Activated CD4-positive, alpha-beta T cell treated with anti-CD3 and anti-CD28 coated beads for 36 hours (primary cell): ENCODE results near the gene TCERG1L. TPM values are rescaled to one million over a fixed set of nuclear protein-coding genes. Genes with fewer than 3 reads are reported as not detected.

Experiments used
- ATAC-seq: fragments of 200-7000 bp; cut with Tn5 transposase; one replicate; pipeline ENCODE4 v1.10.0; 2021; ENCODE audit warnings: mild to moderate bottlenecking, moderate library complexity
- CTCF ChIA-PET: fragments of 350-600 bp; sonication (Branson Sonifier 250); formaldehyde crosslinking; loops from one replicate; lab custom pipeline; 2021; ENCODE audit warnings: antibody characterized with exemption; lab: Charles Lee
- POLR2A ChIA-PET: fragments of 350-600 bp; sonication (Branson Sonifier 250); formaldehyde crosslinking; loops from one replicate; lab custom pipeline; 2021; ENCODE audit warnings: antibody characterized with exemption, inconsistent platforms; lab: Charles Lee
- DNase-seq: peaks from one replicate; pipeline ENCODE4 v3.0.0-alpha.2; 2020
- H3K27ac Mint-ChIP-seq: one replicate; pipeline ENCODE4 v1.8.0; 2021; ENCODE audit warnings: mixed read lengths
- H3K27me3 Mint-ChIP-seq: one replicate; pipeline ENCODE4 v1.8.0; 2021; ENCODE audit warnings: mixed read lengths
- H3K36me3 Mint-ChIP-seq: one replicate; pipeline ENCODE4 v1.8.0; 2021; ENCODE audit warnings: low read depth, mixed read lengths
- H3K4me1 Mint-ChIP-seq: one replicate; pipeline ENCODE4 v1.8.0; 2021; ENCODE audit warnings: mixed read lengths
- H3K4me3 Mint-ChIP-seq: one replicate; pipeline ENCODE4 v1.8.0; 2021; ENCODE audit warnings: mild to moderate bottlenecking, moderate library complexity, mixed read lengths
- H3K9me3 Mint-ChIP-seq: one replicate; pipeline ENCODE4 v1.8.0; 2021; ENCODE audit warnings: low read depth, mixed read lengths
- intact Hi-C, 2 experiments: fragments of 100-400 bp; cut with DNase I in 1 of 2; cut with micrococcal nuclease in 1 of 2; formaldehyde crosslinking; loops; one replicate each; pipeline versions ENCODE4 v1.14.2 to v1.15.1; 2022 to 2024; cut with DNase I, micrococcal nuclease
- total RNA-seq, 2 experiments: library from RNA; stranded (reverse); gene quantifications; one replicate each; pipeline ENCODE4 v1.2.3, GENCODE V29; 2021

TCERG1L gene
- total RNA-seq, 2 experiments from 2014 or later, result 0.05 to 0.21 TPM

DNA sequence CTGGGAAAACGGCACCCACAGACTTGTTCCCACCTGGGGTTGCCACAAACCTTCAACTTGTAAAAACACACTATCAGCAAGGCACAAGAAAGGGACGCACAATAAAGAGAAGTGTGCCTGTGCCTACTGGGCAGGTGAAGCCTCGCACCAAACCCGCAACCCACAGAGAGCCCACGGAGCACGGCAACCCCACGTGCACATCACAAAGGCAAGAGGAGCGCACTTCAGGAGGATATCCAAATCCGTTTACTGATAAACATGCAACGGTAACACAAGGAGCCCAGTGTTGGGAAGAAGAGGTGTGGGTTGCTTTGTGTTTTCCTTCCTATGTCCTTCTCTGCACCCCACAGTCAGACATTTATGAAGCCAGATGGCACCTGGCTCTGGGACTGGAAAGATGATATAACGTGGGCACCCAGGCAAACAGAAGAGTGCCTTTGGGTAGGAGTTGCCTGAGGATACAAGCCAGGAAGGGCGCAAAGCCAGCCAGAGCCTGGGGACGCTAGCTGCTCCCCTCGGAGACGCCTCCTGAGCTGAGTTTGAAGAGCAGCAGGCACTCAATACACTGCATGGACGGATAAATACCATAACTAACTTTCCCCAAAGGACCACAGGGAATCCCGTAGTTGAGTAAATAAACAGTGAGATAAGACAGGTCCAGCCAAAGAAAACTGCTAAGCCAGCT, 41.6 kb downstream of the TCERG1L start:
- Mint-ChIP-seq H3K27ac (no peak overlapping the region), H3K9me3 (no peaks in the 10 kb centered on the region), H3K4me1 (no peaks in the 10 kb centered on the region), H3K4me3 (no peak overlapping the region), H3K36me3 (no peaks in the 10 kb centered on the region), H3K27me3 (no peaks in the 10 kb centered on the region)
- POLR2A ChIA-PET, result interaction anchor here (0.7 kb wide), 1 partner anchor 50 kb away, joined by 3 read pairs; no protein-coding TSS in a partner anchor
- CTCF ChIA-PET, result no interaction called here
- ATAC-seq (no peak), DNase-seq (no peak)
- intact Hi-C loops, result no loop called here

DNA sequence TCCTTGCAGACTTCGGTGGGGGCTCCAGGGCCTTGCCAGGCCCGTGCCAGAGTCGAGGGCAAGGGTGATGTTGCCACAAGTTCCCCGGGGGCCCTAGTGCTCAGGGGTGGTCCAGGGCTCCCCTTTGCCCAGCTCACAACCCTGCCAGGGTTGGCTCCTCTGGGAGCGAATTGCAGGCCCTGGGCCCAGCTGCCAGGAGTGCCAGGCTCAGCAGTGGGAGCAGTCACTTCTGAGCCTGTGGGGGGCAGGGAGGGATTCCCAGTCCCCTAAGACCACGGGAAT, 43.8 kb downstream of the TCERG1L start:
- POLR2A ChIA-PET, result no interaction called here
- H3K36me3 Mint-ChIP-seq, result no peaks in the 10 kb centered on the region
- ATAC-seq (no peak), DNase-seq (no peak)
- no peak overlapping the region for H3K4me3 Mint-ChIP-seq
- no peaks in the 10 kb centered on the region for H3K9me3 Mint-ChIP-seq
- CTCF ChIA-PET, result interaction anchor here (0.8 kb wide), 1 partner anchor 12 kb away, joined by 3 read pairs; no protein-coding TSS in a partner anchor
- H3K27me3 Mint-ChIP-seq, result no peaks in the 10 kb centered on the region
- no peak overlapping the region for H3K27ac Mint-ChIP-seq
- intact Hi-C loops, result no loop called here
- H3K4me1 Mint-ChIP-seq, result no peaks in the 10 kb centered on the region

DNA sequence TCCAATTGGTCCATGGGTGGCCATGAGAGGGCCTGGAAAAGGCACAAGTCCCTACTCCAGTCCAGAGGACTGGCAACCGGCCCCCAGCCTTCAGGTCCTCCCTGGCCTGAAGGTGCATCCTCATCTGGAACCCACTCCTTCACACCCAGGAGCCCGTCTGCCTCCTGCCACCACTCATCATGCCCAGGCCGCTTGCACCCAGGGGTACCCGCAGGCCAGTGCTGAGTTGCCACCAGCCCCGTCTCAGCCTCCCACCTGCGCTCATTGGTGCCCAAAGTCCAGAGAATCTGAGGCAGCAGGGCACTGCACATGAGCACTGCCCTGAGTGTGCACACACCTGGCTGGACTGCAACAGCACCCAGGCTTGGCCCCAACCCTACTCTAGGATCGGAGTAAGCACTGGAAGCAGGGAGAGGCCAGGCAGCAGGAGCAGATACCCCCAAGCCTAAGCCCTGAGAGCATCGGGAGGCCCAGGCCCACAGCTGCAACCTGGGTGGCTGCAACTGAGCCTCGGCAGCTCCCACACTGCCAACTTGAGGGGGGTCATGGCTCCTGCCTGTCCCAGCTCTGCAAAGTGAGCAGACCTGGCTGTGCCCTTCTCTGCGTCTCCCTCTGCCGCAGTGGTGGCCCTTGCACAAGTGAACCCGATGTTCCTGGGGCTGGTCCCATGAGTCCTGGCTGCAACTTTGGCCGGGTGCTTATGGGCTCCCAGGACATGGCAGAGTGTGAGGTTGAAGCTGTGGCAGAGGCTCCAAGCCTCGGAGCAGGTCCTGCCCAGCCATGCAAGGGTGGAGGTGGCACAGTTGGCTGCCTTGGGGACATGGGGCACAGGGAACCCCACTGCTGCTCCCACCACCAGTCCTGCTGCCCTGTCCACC, 44.3 kb downstream of the TCERG1L start:
- intact Hi-C loops, result no loop called here
- H3K9me3 Mint-ChIP-seq, result no peaks in the 10 kb centered on the region
- ATAC-seq, result no peak
- H3K27ac Mint-ChIP-seq, result no peak overlapping the region
- DNase-seq, result no peak
- ChIA-PET POLR2A (no interaction called here), CTCF (no interaction called here)
- no peaks in the 10 kb centered on the region for H3K27me3 Mint-ChIP-seq
- no peak overlapping the region for H3K4me3 Mint-ChIP-seq
- no peaks in the 10 kb centered on the region for H3K36me3 Mint-ChIP-seq
- no peaks in the 10 kb centered on the region for H3K4me1 Mint-ChIP-seq

DNA sequence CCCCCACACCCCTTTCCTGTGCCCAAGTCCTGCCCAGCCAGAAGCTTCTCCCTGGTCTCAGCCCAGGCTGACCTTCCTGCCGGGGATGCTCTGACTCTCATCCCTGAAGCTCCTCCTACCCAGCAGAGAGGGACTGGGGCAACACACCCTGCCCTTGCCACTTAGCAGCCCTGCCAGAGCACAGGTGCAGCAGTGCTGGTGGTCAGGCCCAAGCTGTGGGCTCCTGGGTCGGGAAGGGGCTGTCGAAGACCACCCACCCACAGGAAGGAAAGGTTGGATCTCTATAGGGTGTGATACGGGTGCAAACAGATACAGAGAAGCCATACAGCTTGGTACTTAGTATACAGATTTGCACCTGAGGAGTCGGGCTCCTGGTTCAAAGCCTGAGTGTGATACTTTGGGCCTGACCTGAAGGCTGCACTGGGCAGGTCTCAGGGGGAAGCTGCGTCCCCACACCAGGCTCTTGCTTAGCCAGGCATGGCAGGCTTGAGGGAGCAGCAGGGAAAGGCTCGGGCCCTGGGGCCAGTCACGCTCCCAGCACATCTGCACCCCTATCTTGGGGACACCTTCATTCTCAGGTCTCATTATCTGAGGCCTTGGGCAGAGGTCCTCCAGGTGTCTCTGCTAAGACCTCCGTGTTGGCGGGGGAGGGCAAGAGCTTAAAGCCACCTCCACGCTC, 47.3 kb downstream of the TCERG1L start:
- Mint-ChIP-seq H3K27me3 (no peaks in the 10 kb centered on the region), H3K9me3 (no peaks in the 10 kb centered on the region), H3K27ac (no peak overlapping the region), H3K4me3 (no peak overlapping the region), H3K4me1 (no peaks in the 10 kb centered on the region), H3K36me3 (no peaks in the 10 kb centered on the region)
- POLR2A ChIA-PET, result no interaction called here
- ATAC-seq (no peak), DNase-seq (no peak)
- CTCF ChIA-PET, result no interaction called here
- intact Hi-C loops, result no loop called here

DNA sequence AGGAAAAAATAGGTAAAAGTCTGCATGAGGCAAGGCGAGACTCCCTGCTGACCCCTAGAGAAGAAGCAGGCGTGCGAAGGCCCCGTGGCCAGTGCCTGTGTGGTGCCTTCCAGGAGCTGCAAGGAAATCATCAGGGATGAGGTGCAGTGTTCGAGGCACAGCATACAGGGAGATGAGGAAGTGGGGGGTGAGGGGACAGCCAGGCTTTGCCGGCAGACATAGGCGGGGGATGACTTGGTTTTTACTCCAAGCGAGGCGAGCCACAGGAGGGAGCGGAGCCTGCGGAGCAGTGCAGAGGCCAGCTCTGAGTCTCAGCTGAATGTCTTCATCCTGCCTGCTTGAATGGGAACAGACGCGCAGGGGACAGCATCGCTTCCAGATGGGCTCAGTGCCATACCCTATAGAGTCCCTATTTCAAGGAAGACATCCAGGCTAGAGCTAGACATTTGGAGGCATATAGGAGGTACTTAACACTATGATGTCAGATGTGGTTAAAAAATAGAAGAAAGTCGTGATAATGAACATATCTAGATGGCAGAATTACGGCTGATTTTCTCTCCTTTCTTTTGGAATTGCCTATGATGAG, 49.5 kb downstream of the TCERG1L start:
- no peak for ATAC-seq
- Mint-ChIP-seq H3K4me1 (no peaks in the 10 kb centered on the region), H3K4me3 (no peak overlapping the region), H3K27ac (no peak overlapping the region), H3K27me3 (no peaks in the 10 kb centered on the region), H3K36me3 (no peaks in the 10 kb centered on the region), H3K9me3 (no peaks in the 10 kb centered on the region)
- POLR2A ChIA-PET, result no interaction called here
- intact Hi-C loops, result no loop called here
- no peak for DNase-seq
- CTCF ChIA-PET, result no interaction called here

DNA sequence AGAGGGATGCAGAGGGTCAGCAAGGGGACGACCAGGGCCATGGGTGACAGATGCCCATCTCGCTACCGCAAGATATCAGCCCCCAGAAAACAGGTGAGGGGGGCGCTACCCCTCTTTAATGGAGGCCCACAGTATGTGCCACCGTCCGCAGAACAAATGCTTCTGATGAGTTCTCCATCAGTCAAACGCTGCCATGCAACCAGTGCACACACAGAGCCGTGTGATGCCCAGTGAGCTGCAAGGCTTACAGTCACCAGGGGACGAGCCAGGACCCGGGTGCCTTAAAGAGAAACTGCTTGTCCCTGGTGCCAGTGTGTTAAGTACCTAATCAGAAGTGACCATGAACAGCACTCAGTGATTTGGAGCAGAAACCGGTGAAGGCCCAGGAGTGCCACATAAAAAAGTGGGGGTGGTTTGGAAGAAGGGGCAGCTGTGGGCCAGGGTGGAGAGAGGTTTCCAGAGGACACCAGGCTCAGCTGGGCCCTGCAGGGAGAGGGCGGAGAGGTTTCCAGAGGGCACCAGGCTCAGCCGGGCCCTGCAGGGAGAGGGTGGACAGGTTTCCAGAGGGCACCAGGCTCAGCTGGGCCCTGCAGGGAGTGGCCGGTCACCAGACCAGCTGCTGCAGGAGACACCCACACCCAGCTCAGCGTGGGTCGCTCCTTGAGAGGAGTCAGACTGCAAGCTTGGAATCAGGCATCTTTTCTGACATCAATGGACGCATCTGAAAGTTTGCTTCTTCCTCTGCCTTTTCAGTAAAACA, 50.9 kb downstream of the TCERG1L start:
- intact Hi-C loops, result no loop called here
- ChIA-PET CTCF (no interaction called here), POLR2A (no interaction called here)
- no peaks in the 10 kb centered on the region for H3K4me1 Mint-ChIP-seq
- no peak overlapping the region for H3K27ac Mint-ChIP-seq
- no peak for ATAC-seq
- H3K36me3 Mint-ChIP-seq, result no peaks in the 10 kb centered on the region
- DNase-seq, result no peak
- H3K4me3 Mint-ChIP-seq, result no peak overlapping the region
- H3K27me3 Mint-ChIP-seq, result no peaks in the 10 kb centered on the region
- H3K9me3 Mint-ChIP-seq, result no peaks in the 10 kb centered on the region

DNA sequence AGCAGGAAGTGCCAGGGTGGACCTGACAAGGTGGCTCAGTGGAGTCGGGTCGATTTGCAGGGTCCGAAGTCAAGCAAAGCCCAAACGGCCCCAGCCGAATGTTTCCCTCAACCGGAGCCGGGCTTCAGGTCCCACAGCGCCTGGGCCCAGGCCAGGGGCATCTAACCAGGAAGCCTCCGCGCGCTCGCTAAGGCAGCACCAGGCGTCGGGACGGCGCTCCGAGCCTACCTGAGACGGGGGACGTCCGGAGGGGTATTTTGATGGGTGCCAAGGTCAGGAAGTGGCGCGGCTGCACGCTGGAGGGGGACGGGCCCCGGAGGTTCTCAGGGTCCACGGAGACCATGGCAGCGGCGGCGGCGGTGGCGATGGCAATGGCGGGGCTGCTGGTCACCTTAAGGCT, 51.5 kb downstream of the TCERG1L start:
- Mint-ChIP-seq H3K9me3 (no peaks in the 10 kb centered on the region), H3K27ac (no peak overlapping the region), H3K4me3 (no peak overlapping the region), H3K36me3 (no peaks in the 10 kb centered on the region), H3K27me3 (no peaks in the 10 kb centered on the region), H3K4me1 (no peaks in the 10 kb centered on the region)
- ChIA-PET POLR2A (no interaction called here), CTCF (no interaction called here)
- no peak for ATAC-seq
- intact Hi-C loops, result no loop called here
- no peak for DNase-seq

DNA sequence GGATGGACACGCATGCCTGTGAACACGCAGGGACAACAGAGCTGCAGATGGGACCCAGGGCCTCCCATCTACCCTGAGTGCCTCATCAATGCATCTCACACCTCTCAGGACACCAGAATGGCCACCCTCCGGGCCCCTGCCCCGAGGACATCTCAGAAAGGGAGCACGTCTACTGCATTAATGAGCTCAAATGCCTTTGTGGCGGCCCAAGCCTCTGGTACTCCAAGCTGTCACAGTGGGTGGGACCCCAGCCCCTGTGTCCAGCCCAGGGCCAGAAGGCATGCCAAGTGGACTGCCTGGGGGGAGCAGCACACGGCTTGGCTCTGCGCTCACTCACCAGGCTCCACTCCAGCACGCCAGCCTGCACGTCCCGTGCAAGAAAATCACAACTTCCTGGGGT, 52.0 kb downstream of the TCERG1L start:
- Mint-ChIP-seq H3K27me3 (no peaks in the 10 kb centered on the region), H3K9me3 (no peaks in the 10 kb centered on the region), H3K4me1 (no peaks in the 10 kb centered on the region), H3K27ac (no peak overlapping the region), H3K36me3 (no peaks in the 10 kb centered on the region), H3K4me3 (no peak overlapping the region)
- CTCF ChIA-PET, result no interaction called here
- ATAC-seq (no peak), DNase-seq (no peak)
- intact Hi-C loops, result no loop called here
- POLR2A ChIA-PET, result no interaction called here

DNA sequence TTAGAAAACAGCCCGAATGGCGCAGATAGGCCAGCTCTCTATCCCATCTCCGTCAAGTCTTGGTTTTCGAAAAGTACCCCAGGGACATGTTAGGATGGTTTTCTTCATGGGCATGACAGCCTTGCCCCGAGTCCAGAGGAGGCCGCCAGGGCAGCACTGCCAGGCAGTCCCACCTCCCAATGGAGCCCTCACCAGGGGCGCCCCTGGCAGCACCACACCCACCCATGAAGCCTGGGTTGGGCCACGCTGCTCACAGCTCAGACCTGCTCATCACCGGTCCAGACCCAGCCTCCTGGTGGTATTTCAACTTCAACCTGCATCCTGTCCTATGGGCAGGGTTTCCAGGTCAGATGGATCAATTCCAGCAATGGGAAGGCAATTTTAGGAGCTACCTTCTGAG, 53.3 kb downstream of the TCERG1L start:
- H3K27me3 Mint-ChIP-seq, result no peaks in the 10 kb centered on the region
- ATAC-seq, result no peak
- H3K4me1 Mint-ChIP-seq, result no peaks in the 10 kb centered on the region
- no peaks in the 10 kb centered on the region for H3K36me3 Mint-ChIP-seq
- no peaks in the 10 kb centered on the region for H3K9me3 Mint-ChIP-seq
- intact Hi-C loops, result no loop called here
- DNase-seq, result no peak
- H3K27ac Mint-ChIP-seq, result no peak overlapping the region
- no peak overlapping the region for H3K4me3 Mint-ChIP-seq
- CTCF ChIA-PET, result no interaction called here
- POLR2A ChIA-PET, result no interaction called here

DNA sequence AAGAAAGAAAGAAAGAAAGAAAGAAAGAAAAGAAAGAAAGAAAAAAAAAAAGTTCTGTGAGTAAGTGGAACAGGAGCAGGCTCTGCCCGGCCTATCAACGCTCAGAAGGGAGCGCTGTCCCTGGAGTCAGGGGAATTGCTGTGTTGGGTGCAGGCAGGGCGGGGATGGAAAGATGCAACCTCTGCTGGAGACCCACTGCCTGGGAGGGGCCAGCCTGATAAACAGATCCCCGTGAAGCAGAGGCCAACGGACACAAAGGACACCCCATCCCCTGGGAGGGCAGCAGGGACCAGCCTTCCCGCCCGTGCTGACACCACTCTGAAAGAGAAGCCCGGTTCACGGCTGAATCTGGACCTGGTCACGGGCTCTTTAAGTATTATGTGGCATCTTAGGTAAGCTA, 54.5 kb downstream of the TCERG1L start:
- H3K36me3 Mint-ChIP-seq, result no peaks in the 10 kb centered on the region
- no peaks in the 10 kb centered on the region for H3K9me3 Mint-ChIP-seq
- ChIA-PET POLR2A (no interaction called here), CTCF (no interaction called here)
- intact Hi-C loops, result no loop called here
- no peaks in the 10 kb centered on the region for H3K27me3 Mint-ChIP-seq
- H3K4me1 Mint-ChIP-seq, result no peaks in the 10 kb centered on the region
- no peak for DNase-seq
- no peak overlapping the region for H3K27ac Mint-ChIP-seq
- no peak for ATAC-seq
- H3K4me3 Mint-ChIP-seq, result no peak overlapping the region

DNA sequence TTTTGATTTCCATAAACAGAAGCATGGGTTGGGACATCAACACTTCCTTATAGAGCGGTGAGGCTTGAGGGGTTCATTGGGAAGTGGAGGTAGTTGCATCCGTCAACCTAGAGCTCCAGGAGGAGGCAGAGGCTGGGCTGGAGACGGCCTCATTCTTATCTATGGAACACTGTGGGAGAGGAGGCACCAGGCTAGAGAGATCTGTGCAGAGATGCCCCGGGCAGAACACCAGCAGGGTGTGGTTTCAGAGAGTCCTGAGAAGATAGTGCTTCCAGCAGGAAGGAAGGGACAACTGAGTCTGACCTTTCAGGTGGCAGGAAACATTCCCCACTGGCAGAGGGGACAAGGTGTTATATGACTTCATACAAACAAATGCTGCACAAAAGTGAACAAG, 56.7 kb downstream of the TCERG1L start:
- Mint-ChIP-seq H3K4me1 (no peaks in the 10 kb centered on the region), H3K27me3 (peaks cover 3% of the 10 kb centered on the region), H3K9me3 (no peaks in the 10 kb centered on the region), H3K27ac (no peak overlapping the region), H3K4me3 (no peak overlapping the region), H3K36me3 (no peaks in the 10 kb centered on the region)
- intact Hi-C loops, result no loop called here
- CTCF ChIA-PET, result interaction anchor here (1.0 kb wide), 1 partner anchor 13 kb away, joined by 3 read pairs; no protein-coding TSS in a partner anchor
- POLR2A ChIA-PET, result no interaction called here
- no peak for ATAC-seq
- no peak for DNase-seq
